Neural progenitor cell (in vitro differentiated cells): ENCODE results near the gene ID2.

Experiments used
- CTCF ChIP-seq: fragments of 200-600 bp; sonication (generic); IDR thresholded peaks from 2 replicates; pipeline ENCODE4 v1.5.1; 2017; ENCODE audit warnings: antibody characterized with exemption, mild to moderate bottlenecking
- EZH2phosphoT487 ChIP-seq: fragments of 200-600 bp; sonication (generic); IDR thresholded peaks from 2 replicates; pipeline ENCODE4 v1.6.1; 2017; ENCODE audit warnings: antibody characterized with exemption

- TF ChIP-seq CTCF (no peak), EZH2phosphoT487 (no peak)
Measured at GRCh38 chr2:8659092-8659734, 22.6 kb upstream of the ID2 start.
